Liver (tissue), 9 donors: ENCODE data around the gene TRPM1. TPM values are rescaled to one million over a fixed set of nuclear protein-coding genes. Genes with fewer than 3 reads are reported as not detected.

Source experiments
- DNase-seq: peaks from one replicate; pipeline ENCODE4 v3.0.0-alpha.2; 2017; ENCODE audit warnings: low spot score
- H3K27ac ChIP-seq, 2 donors: one replicate each; pipeline ENCODE4 v1.7.0; 2013; ENCODE audit warnings: inconsistent platforms in 2 of 2, low read length in 2 of 2, control low read depth in 1 of 2, low read depth in 1 of 2, mild to moderate bottlenecking in 1 of 2
- H3K27me3 ChIP-seq, 4 donors: one replicate each; pipeline versions ENCODE4 v1.6.1 to v1.7.0; 2013; ENCODE audit warnings: low read length in 3 of 4, inconsistent platforms in 1 of 4, mild to moderate bottlenecking in 1 of 4, moderate library complexity in 1 of 4; ENCODE audit not compliant: control insufficient read depth in 4 of 4, insufficient read depth in 4 of 4
- H3K36me3 ChIP-seq, 4 donors: one replicate each; pipeline versions ENCODE4 v1.6.1 to v1.7.0; 2013; ENCODE audit warnings: low read length in 3 of 4, mild to moderate bottlenecking in 3 of 4, low read depth in 1 of 4, moderate library complexity in 1 of 4; ENCODE audit not compliant: control insufficient read depth in 4 of 4, insufficient read depth in 3 of 4
- H3K4me1 ChIP-seq, 4 donors: one replicate each; pipeline versions ENCODE4 v1.6.1 to v1.7.0; 2013; ENCODE audit warnings: low read length in 3 of 4, mild to moderate bottlenecking in 3 of 4, moderate library complexity in 1 of 4; ENCODE audit not compliant: control insufficient read depth in 4 of 4, insufficient read depth in 4 of 4
- H3K4me3 ChIP-seq, 3 donors: one replicate each; pipeline versions ENCODE4 v1.6.1 to v1.7.0; 2013; ENCODE audit warnings: low read length in 3 of 3, control low read depth in 1 of 3, low read depth in 1 of 3, mild to moderate bottlenecking in 1 of 3
- H3K9ac ChIP-seq, 2 donors: one replicate each; pipeline ENCODE4 v1.7.0; 2013; ENCODE audit warnings: low read length in 2 of 2, mild to moderate bottlenecking in 2 of 2, moderate library complexity in 2 of 2, control low read depth in 1 of 2, low read depth in 1 of 2
- H3K9me3 ChIP-seq, 4 donors: one replicate each; pipeline versions ENCODE4 v1.6.1 to v1.7.0; 2013; ENCODE audit warnings: low read length in 3 of 4; ENCODE audit not compliant: control insufficient read depth in 4 of 4
- ATF3 ChIP-seq: IDR thresholded peaks from 2 replicates; pipeline ENCODE4 v1.6.1; 2016; ENCODE audit warnings: antibody characterized with exemption
- CTCF ChIP-seq: fragments of 150-350 bp; IDR thresholded peaks from 2 replicates; pipeline ENCODE4 v1.5.1; 2017; ENCODE audit warnings: improper control_type of control experiment, low read depth, low read length; ENCODE audit not compliant: missing input control
- EGR1 ChIP-seq, 2 donors: IDR thresholded peaks; 2 replicates each; pipeline ENCODE4 v1.6.1; 2016 to 2018; ENCODE audit warnings: antibody characterized with exemption in 2 of 2, low read depth in 2 of 2
- FOXA1 ChIP-seq: IDR thresholded peaks from 2 replicates; pipeline ENCODE4 v1.6.1; 2016; ENCODE audit warnings: antibody characterized with exemption
- FOXA2 ChIP-seq: IDR thresholded peaks from 2 replicates; pipeline ENCODE4 v1.6.1; 2016; ENCODE audit warnings: antibody characterized with exemption
- GABPA ChIP-seq, 2 donors: IDR thresholded peaks in 1 of 2; conservative IDR thresholded peaks in 1 of 2; 2 replicates each; pipeline ENCODE4 v1.6.1; 2016; ENCODE audit warnings: antibody characterized with exemption in 2 of 2, mild to moderate bottlenecking in 1 of 2, moderate library complexity in 1 of 2
- HNF4A ChIP-seq, 2 donors: conservative IDR thresholded peaks; 2 replicates each; pipeline ENCODE4 v1.6.1; 2016; ENCODE audit warnings: antibody characterized with exemption in 2 of 2, mild to moderate bottlenecking in 2 of 2
- HNF4G ChIP-seq: IDR thresholded peaks from 2 replicates; pipeline ENCODE4 v1.6.1; 2016; ENCODE audit warnings: antibody characterized with exemption
- JUND ChIP-seq, 2 donors: IDR thresholded peaks; 2 replicates each; pipeline ENCODE4 v1.6.1; 2016; ENCODE audit warnings: antibody characterized with exemption in 2 of 2
- MAX ChIP-seq: IDR thresholded peaks from 2 replicates; pipeline ENCODE4 v1.6.1; 2016; ENCODE audit warnings: antibody characterized with exemption
- NR2F2 ChIP-seq: IDR thresholded peaks from 2 replicates; pipeline ENCODE4 v1.6.1; 2016; ENCODE audit warnings: antibody characterized with exemption
- RAD21 ChIP-seq, 2 donors: IDR thresholded peaks; 2 replicates each; pipeline ENCODE4 v1.6.1; 2016; ENCODE audit warnings: antibody characterized with exemption in 2 of 2, mild to moderate bottlenecking in 2 of 2
- REST ChIP-seq: IDR thresholded peaks from 2 replicates; pipeline ENCODE4 v1.6.1; 2016; ENCODE audit warnings: antibody characterized with exemption, mild to moderate bottlenecking
- SP1 ChIP-seq: IDR thresholded peaks from 2 replicates; pipeline ENCODE4 v1.6.1; 2018; ENCODE audit warnings: antibody characterized with exemption, mild to moderate bottlenecking
- TAF1 ChIP-seq: conservative IDR thresholded peaks from 2 replicates; pipeline ENCODE4 v1.6.1; 2016; ENCODE audit warnings: antibody characterized with exemption, mild to moderate bottlenecking
- YY1 ChIP-seq: IDR thresholded peaks from 2 replicates; pipeline ENCODE4 v1.6.1; 2016; ENCODE audit warnings: antibody characterized with exemption, mild to moderate bottlenecking
- ZBTB33 ChIP-seq: IDR thresholded peaks from 2 replicates; pipeline ENCODE4 v1.6.1; 2016; ENCODE audit warnings: antibody characterized with exemption
- WGBS: extraction: QIAGEN DNeasy Blood & Tissue Kit; methylation state at CpG from one replicate; pipeline ENCODE4 v1.1.7; 2013; 5-methylcytosine and 5-hydroxymethylcytosine counted together
- polyA plus RNA-seq, 2 donors: library from polyadenylated mRNA; stranded (reverse) in 1 of 2; unstranded in 1 of 2; fragments of 200-250 nt in 1 of 2; fragments of >200 nt in 1 of 2; fragmentation: Nextera tagmentation in 1 of 2; extraction: Ambion mirVana in 1 of 2; gene quantifications; one replicate each; pipeline versions ENCODE4 v1.2.1 to v1.2.3, GENCODE V29; 2013 to 2015
- total RNA-seq, 2 donors: library from RNA; depleted of rRNA; stranded (reverse); fragments of >200 nt; gene quantifications; one replicate each; pipeline ENCODE4 v1.2.3, GENCODE V29; 2014
- donor health status: healthy.
- donor health status: healthy.
- donor health status: healthy.
- donor health status: healthy.
- donor health status: healthy.

The TRPM1 gene
- total and polyA plus RNA-seq, 4 donors: not detected

- Histone ChIP-seq H3K4me1 (peaks cover 0 to 9% (median 2%) of the 10 kb centered on the region in 4 donors), H3K27me3 (no peaks in the 10 kb centered on the region), H3K27ac (no peak overlapping the region), H3K4me3 (no peak overlapping the region), H3K36me3 (peaks cover 3 to 43% (median 22%) of the 10 kb centered on the region in 4 donors), H3K9me3 (no peaks in the 10 kb centered on the region), H3K9ac (no peak overlapping the region)
- TF ChIP-seq ZBTB33: no peak
- no peak for TF ChIP-seq FOXA2
- peak; percentile 37 for DNase-seq
Measured at GRCh38 chr15:30978328-30978727, 123.2 kb downstream of the TRPM1 start.

- Histone ChIP-seq H3K9me3 (no peaks in the 10 kb centered on the region), H3K4me1 (peaks cover 0 to 7% (median 2%) of the 10 kb centered on the region in 4 donors), H3K4me3 (no peak overlapping the region), H3K36me3 (peaks cover 0 to 44% (median 29%) of the 10 kb centered on the region in 4 donors), H3K27ac (no peak overlapping the region), H3K27me3 (no peaks in the 10 kb centered on the region), H3K9ac (no peak overlapping the region)
- TF ChIP-seq YY1 (no peak), ATF3 (no peak), JUND (IDR thresholded peaks at IDR 0.05) (no peak), EGR1 (IDR thresholded peaks at IDR 0.05; ENCODE audit: low read depth in 2 of 2) (no peak), FOXA1 (no peak), FOXA2 (no peak), GABPA (IDR thresholded peaks at IDR 0.05 in 1 of 2, conservative IDR thresholded peaks at IDR 0.05 in 1 of 2) (no peak), TAF1 (no peak), MAX (no peak), HNF4A (conservative IDR thresholded peaks at IDR 0.05) (no peak), NR2F2 (no peak), SP1 (no peak), RAD21 (IDR thresholded peaks at IDR 0.05) (no peak), HNF4G (no peak)
- WGBS: 90% methylated on average over 5 of the region's 5 CpGs
- DNase-seq: no peak
Measured at GRCh38 chr15:30974112-30974511, 127.4 kb downstream of the TRPM1 start.

- no peak overlapping the region for H3K27ac ChIP-seq
- no peaks in the 10 kb centered on the region for H3K27me3 ChIP-seq
- H3K4me1 ChIP-seq: peaks cover 0 to 4% (median 1%) of the 10 kb centered on the region in 4 donors
- H3K4me3 ChIP-seq: no peak overlapping the region
- DNase-seq: no peak
- TF ChIP-seq REST (no peak), YY1 (no peak), NR2F2 (no peak), SP1 (no peak), GABPA (IDR thresholded peaks at IDR 0.05 in 1 of 2, conservative IDR thresholded peaks at IDR 0.05 in 1 of 2) (no peak), CTCF (no peak)
- 96% methylated on average over 4 of the region's 4 CpGs for WGBS
- no peaks in the 10 kb centered on the region for H3K9me3 ChIP-seq
- H3K36me3 ChIP-seq: peaks cover 0 to 44% (median 30%) of the 10 kb centered on the region in 4 donors
- no peak overlapping the region for H3K9ac ChIP-seq
Measured at GRCh38 chr15:30973379-30973778, 128.1 kb downstream of the TRPM1 start.
